Stimulated activated naive CD4-positive, alpha-beta T cell (primary cell): Measurements from ENCODE around the gene MAP2K3.

Experiments
- DNase-seq, 6 experiments: peaks; one replicate each; lab custom pipeline; 2025; lab: John Stamatoyannopoulos, UW

MAP2K3 gene

GRCh38 chr17:21284319-21285163 is at the start of gene MAP2K3:
MAP2K3 (plus strand) TSS chr17:21284711; CDS start chr17:21284921, 210 bp downstream.
- peak; percentile 79 to 95 (median 85) for DNase-seq

- no peak for DNase-seq
Measured at GRCh38 chr17:21235921-21236320, 48.6 kb upstream of the MAP2K3 start.

DNA sequence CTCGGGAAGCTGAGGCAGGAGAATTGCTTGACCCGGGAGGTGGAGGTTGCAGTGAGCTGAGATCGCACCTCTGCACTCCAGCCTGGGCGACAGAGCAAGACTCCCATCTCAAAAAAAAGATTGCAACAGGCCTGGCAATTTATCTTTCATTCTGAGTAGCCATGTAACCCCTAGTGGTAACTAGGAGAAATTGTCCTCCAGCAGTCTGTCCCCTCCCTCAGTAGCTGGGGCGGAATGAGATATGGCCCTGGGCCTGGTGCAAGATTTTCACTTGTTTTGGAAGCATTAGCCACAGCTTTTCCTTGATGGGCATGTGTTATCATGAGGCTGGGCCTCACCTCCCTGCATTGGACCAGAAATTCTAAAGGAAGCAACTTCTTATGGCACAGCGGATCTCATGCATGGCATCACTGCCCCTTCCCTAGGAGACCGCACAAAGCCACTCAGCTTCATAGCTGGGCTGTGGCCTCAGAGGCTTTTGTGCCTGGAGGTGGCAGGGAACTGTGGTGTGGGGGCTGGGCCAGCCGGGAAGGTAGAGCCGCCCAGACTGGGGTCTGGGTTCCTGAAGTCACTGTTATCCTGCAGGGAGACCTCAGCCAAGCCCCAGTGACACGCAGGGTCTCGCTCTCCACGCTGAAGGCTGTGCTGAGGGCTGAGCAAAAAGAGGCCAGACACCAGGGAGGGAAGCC is 44.7 kb upstream of the MAP2K3 start:
- no peak for DNase-seq

- DNase-seq, result no peak
Measured at GRCh38 chr17:21240369-21241055, 44.0 kb upstream of the MAP2K3 start.

DNA sequence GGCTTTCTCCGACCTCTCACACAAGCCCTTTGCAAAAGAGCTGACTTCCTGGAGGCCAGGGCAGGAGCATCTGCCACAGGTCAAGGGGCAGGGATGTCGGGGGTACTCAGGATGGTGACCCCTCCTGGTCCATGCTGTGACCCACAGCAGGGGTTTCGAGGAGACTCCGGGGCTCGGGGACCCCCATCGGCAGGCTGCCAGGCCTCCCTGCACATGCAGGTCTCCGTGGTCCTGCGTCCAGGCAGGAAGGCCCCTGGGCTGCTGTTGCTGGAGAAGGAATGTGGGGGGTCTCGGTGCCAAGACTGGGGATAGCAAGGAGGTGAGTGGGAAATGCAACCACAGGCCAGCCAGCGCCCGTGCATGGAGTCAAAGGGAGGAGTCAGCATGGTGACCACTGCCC is 42.9 kb upstream of the MAP2K3 start:
- no peak for DNase-seq

DNA sequence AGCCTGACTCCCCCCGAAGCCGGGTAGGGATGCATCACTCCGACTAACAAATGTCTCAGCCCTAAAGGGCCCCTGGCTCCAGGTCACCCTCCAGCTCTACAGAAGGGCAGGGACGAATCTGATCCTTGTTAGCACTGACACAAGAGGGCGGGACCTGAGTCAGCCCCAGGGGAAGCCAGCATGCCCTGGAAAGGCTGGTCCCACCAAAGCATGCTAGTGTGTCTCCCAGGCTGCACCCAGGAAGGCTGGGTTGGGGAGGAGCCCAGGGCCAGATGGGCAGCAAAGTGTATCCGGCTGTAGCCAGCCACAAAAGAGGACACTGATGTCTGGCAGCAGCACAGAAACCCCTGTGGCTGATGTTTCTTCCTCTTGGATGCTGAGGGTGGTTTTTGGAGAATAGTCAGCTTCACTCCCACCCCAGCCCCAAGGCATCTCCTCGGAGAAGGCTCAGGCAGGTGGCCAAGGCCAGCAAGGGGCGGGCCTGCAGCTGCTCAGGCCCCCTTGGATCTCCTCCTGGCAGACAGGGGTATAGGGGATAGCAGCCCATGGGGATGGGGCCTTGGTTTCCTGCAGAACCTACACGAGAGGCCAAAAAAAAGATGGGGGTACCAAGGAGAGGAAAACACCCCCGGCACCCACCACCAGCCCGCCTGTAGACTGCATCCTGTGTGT is 42.3 kb upstream of the MAP2K3 start:
- no peak for DNase-seq

DNA sequence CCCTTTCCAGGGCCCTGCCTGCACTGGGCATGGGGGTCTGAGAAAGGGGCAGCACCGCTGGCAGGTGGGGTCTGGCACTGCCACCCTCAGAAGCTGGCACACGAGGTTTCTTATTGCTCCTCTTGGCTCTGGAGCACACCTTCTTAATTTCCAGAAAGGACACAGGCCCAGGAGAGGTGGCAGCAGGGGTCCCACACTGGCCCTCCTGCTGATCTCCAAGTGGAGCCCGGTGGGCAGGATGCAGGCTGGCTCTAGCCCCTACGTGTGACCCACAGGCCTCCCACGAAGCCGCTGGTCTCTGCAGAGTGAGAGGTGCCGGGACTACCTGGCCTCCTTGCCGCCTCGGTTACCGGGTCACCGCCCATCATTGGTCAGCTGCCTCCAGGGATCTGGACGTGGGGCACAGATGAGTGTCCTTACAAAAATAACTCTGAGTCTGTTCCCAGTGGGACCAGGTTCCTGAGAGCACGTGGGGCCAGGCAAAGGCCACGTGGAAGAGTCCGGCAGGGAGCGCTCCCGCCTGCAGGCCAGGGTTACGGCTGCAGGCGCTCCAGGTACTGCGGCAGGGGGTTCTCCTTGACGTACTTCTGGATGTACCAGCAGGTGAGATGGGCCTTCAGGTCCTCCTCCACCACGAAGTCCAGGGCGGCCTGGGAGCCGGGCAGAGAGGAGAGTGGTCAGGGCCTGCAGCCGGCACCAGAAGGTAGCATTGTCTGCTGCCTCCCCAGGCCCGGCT is 41.6 kb upstream of the MAP2K3 start:
- no peak for DNase-seq

- DNase-seq, result no peak
Measured at GRCh38 chr17:21243516-21244303, 40.8 kb upstream of the MAP2K3 start.

DNA sequence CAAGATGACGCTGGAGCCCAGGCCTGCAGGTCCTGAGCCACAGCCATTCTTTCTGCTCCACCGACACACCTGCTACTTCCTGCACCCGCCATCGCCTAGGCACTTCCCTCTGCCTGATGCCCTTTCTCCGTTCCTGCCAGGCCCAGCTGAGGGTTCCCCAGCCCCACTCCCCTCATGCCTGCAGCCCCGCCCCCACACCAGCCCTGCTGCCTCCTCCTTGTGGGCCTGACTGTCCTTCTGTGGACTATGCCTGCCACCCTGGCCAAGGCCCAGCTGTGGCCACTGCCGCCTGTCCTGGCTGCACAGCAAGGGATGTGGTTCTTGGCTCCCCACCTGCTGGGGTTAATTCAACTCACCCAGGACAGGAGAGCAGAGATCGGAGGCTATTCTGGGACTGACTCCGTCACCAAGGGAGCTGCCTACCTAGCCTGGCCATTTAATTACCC is 38.8 kb upstream of the MAP2K3 start:
- DNase-seq, result no peak

- no peak for DNase-seq
Measured at GRCh38 chr17:21246698-21247097, 37.8 kb upstream of the MAP2K3 start.

DNA sequence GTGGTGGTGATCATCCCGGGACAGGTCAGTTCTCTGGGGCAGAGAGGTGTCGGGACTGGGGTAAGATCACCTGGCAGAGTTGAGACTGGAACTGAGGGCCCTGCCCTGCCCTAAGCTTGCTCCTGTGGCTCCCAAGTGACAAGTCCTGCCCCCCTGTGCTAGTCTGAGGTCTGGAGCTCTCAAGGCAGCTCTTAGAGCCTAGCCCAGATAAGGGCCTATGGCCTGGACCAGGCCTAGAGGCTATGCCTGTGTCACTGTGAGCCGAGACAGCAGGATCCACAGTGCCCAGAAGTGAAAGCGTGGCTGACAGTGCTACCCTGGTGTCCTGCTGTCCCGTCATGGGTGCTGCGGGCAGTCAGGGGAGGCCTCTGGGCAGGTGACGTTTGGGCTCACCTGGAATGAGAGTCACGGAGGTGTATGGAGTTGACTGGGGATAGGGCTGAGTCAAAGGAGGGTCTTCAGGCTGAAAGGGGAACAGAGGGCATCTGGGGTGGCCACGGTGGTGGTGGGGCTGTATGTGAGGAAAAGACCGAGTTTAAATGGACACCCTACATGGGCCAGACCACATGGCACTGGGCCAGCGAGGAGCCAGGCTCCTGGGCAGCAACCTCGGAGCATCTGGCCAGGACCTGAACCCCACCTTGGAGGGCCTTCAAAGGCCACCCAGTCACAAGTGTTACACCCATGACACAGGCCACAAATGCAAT is 36.8 kb upstream of the MAP2K3 start:
- no peak for DNase-seq

GRCh38 chr17:21248500-21248899 is 36.0 kb upstream of the MAP2K3 start:
- no peak for DNase-seq

- DNase-seq, result no peak
Measured at GRCh38 chr17:21249086-21249795, 35.3 kb upstream of the MAP2K3 start.

- no peak for DNase-seq
Measured at GRCh38 chr17:21249920-21250703, 34.4 kb upstream of the MAP2K3 start.

GRCh38 chr17:21250854-21251253 is 33.7 kb upstream of the MAP2K3 start:
- no peak for DNase-seq

- DNase-seq, result no peak
Measured at GRCh38 chr17:21251337-21252010, 33.0 kb upstream of the MAP2K3 start.

DNA sequence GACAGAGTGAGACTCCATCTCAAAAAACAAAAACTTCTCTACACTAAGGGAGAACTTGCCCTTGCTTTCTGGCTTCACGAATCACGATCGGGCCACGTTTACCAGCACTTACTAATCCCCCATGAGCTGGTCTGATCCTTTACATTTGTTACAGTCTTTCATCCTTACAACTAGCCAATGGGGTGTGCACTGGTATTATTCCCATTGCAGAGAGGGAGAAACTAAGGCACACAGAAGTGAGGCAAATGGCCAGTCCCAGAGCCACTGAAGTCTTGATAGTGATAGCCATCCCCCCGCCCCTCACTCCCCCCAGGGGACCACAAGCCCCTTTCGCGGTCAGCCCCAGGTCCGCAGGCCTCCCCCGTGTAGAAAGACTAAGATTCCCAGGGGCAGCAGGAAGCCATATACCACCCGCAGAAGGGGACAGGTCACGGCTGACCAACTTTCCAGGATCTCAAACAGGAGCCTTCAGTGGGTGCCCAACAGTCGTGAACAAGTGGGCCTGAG is 32.2 kb upstream of the MAP2K3 start:
- peak in 1 of 6 experiments; percentile 22 for DNase-seq
